K562 (cell line): Measurements from ENCODE around the gene AKAP14. TPM values are rescaled to one million over a fixed set of nuclear protein-coding genes. Genes with fewer than 3 reads are reported as not detected.

Experiments
- CBX8 ChIP-seq: fragments of 200-600 bp; sonication (generic); IDR thresholded peaks from 2 replicates; pipeline ENCODE4 v1.6.1; 2012; ENCODE audit warnings: borderline replicate concordance, mixed run types, low read depth, mild to moderate bottlenecking, moderate library complexity, mixed read lengths, low read length, control low read depth, inconsistent platforms; ENCODE audit not compliant: poor library complexity, severe bottlenecking; ENCODE audit errors: extremely low read depth
- CREB1 ChIP-seq, 2 experiments: sonication (generic) in 1 of 2; formaldehyde crosslinking in 1 of 2; IDR thresholded peaks; 2 replicates each; pipeline versions ENCODE4 v1.6.1 to v1.8.0; 2012 to 2022; ENCODE audit warnings: inconsistent platforms in 1 of 2, mild to moderate bottlenecking in 1 of 2, missing genetic modification reagents in 1 of 2, moderate library complexity in 1 of 2
- CXXC5 ChIP-seq: fragments of 250-450 bp; sonication (Bioruptor Pico); IDR thresholded peaks from 2 replicates; pipeline ENCODE4 v1.8.0; 2022; ENCODE audit warnings: inconsistent platforms, mild to moderate bottlenecking, moderate library complexity
- EP300 ChIP-seq: IDR thresholded peaks from 2 replicates; pipeline ENCODE4 v1.6.1; 2012; ENCODE audit warnings: low read length, improper control_type of control experiment
- GATA2 ChIP-seq: sonication (generic); formaldehyde crosslinking; IDR thresholded peaks from 2 replicates; pipeline ENCODE4 v1.4.0; 2020; ENCODE audit warnings: mild to moderate bottlenecking, missing genetic modification reagents
- GTF3C2 ChIP-seq: IDR thresholded peaks from 3 replicates; pipeline ENCODE4 v1.6.1; 2011; ENCODE audit warnings: borderline replicate concordance, mild to moderate bottlenecking, moderate library complexity; ENCODE audit not compliant: insufficient read length; ENCODE audit errors: extremely low read depth
- HDAC6 ChIP-seq: IDR thresholded peaks from 2 replicates; pipeline ENCODE4 v1.6.1; 2012; ENCODE audit warnings: low read depth, mild to moderate bottlenecking, control low read depth, inconsistent platforms, low read length, moderate library complexity
- HNRNPK ChIP-seq: fragments of 200-400 bp; formaldehyde crosslinking; IDR thresholded peaks from one replicate; pipeline ENCODE4 v1.6.1; 2018; ENCODE audit warnings: mild to moderate bottlenecking, low read depth, low read length; ENCODE audit not compliant: poor library complexity, severe bottlenecking
- MCM7 ChIP-seq, 2 experiments: fragments of 450-650 bp; IDR thresholded peaks; 2 replicates each; pipeline ENCODE4 v1.6.1; 2016 to 2018
- MED1 ChIP-seq: sonication (generic); formaldehyde crosslinking; IDR thresholded peaks from 2 replicates; pipeline ENCODE4 v1.8.1; 2023; ENCODE audit warnings: missing genetic modification reagents, borderline replicate concordance
- RAD51 ChIP-seq: fragments of 450-650 bp; IDR thresholded peaks from 2 replicates; pipeline ENCODE4 v1.7.1; 2016; ENCODE audit warnings: low read depth, mild to moderate bottlenecking, borderline replicate concordance
- STAG1 ChIP-seq: sonication (generic); formaldehyde crosslinking; IDR thresholded peaks from 2 replicates; pipeline ENCODE4 v1.5.0; 2020; ENCODE audit warnings: missing genetic modification reagents, borderline replicate concordance
- TAL1 ChIP-seq: fragments of 450-650 bp; IDR thresholded peaks from 2 replicates; pipeline ENCODE4 v1.6.1; 2016; ENCODE audit warnings: mild to moderate bottlenecking
- ZFP36 ChIP-seq: fragments of 150-350 bp; IDR thresholded peaks from 2 replicates; pipeline ENCODE4 v1.6.1; 2018; ENCODE audit warnings: low read length, low read depth; ENCODE audit not compliant: partially characterized antibody
- ZNF124 ChIP-seq: sonication (generic); formaldehyde crosslinking; IDR thresholded peaks from 2 replicates; pipeline ENCODE4 v1.8.1; 2022; ENCODE audit warnings: missing genetic modification reagents
- ZNF133 ChIP-seq: fragments of 250-450 bp; sonication (Bioruptor Pico); IDR thresholded peaks from 2 replicates; pipeline ENCODE4 v1.4.0; 2020; ENCODE audit warnings: mild to moderate bottlenecking
- ZNF175 ChIP-seq: fragments of 200-800 bp; sonication (Bioruptor generic); IDR thresholded peaks from 2 replicates; pipeline ENCODE4 v1.6.1; 2016; ENCODE audit warnings: low read depth, mild to moderate bottlenecking, missing genetic modification characterization, missing compliant biosample characterization
- ZNF717 ChIP-seq: fragments of 250-450 bp; sonication (Bioruptor Pico); IDR thresholded peaks from 2 replicates; pipeline ENCODE4 v1.5.0; 2021
- polyA plus RNA-seq, 8 experiments: library from polyadenylated mRNA; depleted of rRNA in 4 of 8; stranded (reverse) in 5 of 8; unstranded in 3 of 8; fragments of >200 nt; fragmentation: Nextera tagmentation in 2 of 8; fragmentation: Illumina TruSeq in 1 of 8; extraction: Ambion mirVana in 2 of 8; extraction: Trizol in 1 of 8; gene quantifications; 2 replicates each; pipeline versions ENCODE4 v1.2.1 to v1.2.3, GENCODE V29; 2011 to 2014; ENCODE audit warnings: inconsistent platforms in 1 of 8, missing spikeins in 1 of 8
- total RNA-seq, 7 experiments: library from RNA; depleted of rRNA in 6 of 7; stranded (reverse); fragments of >200 nt in 6 of 7; fragmentation: Illumina TruSeq in 2 of 7; extraction: Trizol in 2 of 7; gene quantifications; 2 replicates each; pipeline versions ENCODE4 v1.2.1 to v1.2.3, GENCODE V29; 2011 to 2021; ENCODE audit warnings: low replicate concordance in 1 of 7
- TF ChIP-seq, protein P1 (sequence below): fragments of 250-450 bp; sonication (Bioruptor Pico); IDR thresholded peaks from 2 replicates; pipeline ENCODE4 v1.9.0; 2021; ENCODE audit warnings: mild to moderate bottlenecking, inconsistent platforms
- TF ChIP-seq, protein P2 (sequence below): fragments of 250-450 bp; sonication (Bioruptor Pico); IDR thresholded peaks from 2 replicates; pipeline ENCODE4 v1.8.0; 2021; ENCODE audit warnings: mild to moderate bottlenecking, moderate library complexity

Gene AKAP14
- total and polyA plus RNA-seq, 9 of the 15 experiments (the other 6 are each of a cell fraction or from before 2014, with no cell fraction given): not detected

- TF ChIP-seq HDAC6 (no peak), ZNF175 (CRISPR knock-in tag) (no peak), GATA2 (no peak), ZNF124 (CRISPR knock-in tag) (no peak), GTF3C2 (no peak), ZNF133 (CRISPR knock-in tag) (no peak), CXXC5 (CRISPR knock-in tag) (peak; percentile 48), RAD51 (no peak), CREB1 (IDR thresholded peaks at IDR 0.05) (peak; percentile 82), CREB1 (CRISPR knock-in tag; IDR thresholded peaks at IDR 0.05) (peak; percentile 75; the same call in 1 of the 2 replicates), ZNF717 (CRISPR knock-in tag) (no peak), CBX8 (no peak), ZFP36 (no peak), TAL1 (no peak), MED1 (no peak), STAG1 (CRISPR knock-in tag) (no peak), EP300 (no peak; the same call in 1 of the 2 replicates), MCM7 (IDR thresholded peaks at IDR 0.05) (no peak), HNRNPK (no peak)
- TF ChIP-seq, protein P1, sequence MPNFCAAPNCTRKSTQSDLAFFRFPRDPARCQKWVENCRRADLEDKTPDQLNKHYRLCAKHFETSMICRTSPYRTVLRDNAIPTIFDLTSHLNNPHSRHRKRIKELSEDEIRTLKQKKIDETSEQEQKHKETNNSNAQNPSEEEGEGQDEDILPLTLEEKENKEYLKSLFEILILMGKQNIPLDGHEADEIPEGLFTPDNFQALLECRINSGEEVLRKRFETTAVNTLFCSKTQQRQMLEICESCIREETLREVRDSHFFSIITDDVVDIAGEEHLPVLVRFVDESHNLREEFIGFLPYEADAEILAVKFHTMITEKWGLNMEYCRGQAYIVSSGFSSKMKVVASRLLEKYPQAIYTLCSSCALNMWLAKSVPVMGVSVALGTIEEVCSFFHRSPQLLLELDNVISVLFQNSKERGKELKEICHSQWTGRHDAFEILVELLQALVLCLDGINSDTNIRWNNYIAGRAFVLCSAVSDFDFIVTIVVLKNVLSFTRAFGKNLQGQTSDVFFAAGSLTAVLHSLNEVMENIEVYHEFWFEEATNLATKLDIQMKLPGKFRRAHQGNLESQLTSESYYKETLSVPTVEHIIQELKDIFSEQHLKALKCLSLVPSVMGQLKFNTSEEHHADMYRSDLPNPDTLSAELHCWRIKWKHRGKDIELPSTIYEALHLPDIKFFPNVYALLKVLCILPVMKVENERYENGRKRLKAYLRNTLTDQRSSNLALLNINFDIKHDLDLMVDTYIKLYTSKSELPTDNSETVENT (CRISPR knock-in tag): no peak
- TF ChIP-seq, protein P2, sequence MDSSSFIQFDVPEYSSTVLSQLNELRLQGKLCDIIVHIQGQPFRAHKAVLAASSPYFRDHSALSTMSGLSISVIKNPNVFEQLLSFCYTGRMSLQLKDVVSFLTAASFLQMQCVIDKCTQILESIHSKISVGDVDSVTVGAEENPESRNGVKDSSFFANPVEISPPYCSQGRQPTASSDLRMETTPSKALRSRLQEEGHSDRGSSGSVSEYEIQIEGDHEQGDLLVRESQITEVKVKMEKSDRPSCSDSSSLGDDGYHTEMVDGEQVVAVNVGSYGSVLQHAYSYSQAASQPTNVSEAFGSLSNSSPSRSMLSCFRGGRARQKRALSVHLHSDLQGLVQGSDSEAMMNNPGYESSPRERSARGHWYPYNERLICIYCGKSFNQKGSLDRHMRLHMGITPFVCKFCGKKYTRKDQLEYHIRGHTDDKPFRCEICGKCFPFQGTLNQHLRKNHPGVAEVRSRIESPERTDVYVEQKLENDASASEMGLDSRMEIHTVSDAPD (CRISPR knock-in tag): no peak
These were observed 43.0 kb upstream of the AKAP14 start, which contains the start of gene UPF3B (continued) for GRCh38 chrX:119852382-119853353.
